ENCODE data around the gene RASGRF1.

- TF ChIP-seq POLR2A (IDR thresholded peaks at IDR 0.05; ENCODE audit: extremely low read depth, insufficient read length): no peak
- TF ChIP-seq, protein P1, sequence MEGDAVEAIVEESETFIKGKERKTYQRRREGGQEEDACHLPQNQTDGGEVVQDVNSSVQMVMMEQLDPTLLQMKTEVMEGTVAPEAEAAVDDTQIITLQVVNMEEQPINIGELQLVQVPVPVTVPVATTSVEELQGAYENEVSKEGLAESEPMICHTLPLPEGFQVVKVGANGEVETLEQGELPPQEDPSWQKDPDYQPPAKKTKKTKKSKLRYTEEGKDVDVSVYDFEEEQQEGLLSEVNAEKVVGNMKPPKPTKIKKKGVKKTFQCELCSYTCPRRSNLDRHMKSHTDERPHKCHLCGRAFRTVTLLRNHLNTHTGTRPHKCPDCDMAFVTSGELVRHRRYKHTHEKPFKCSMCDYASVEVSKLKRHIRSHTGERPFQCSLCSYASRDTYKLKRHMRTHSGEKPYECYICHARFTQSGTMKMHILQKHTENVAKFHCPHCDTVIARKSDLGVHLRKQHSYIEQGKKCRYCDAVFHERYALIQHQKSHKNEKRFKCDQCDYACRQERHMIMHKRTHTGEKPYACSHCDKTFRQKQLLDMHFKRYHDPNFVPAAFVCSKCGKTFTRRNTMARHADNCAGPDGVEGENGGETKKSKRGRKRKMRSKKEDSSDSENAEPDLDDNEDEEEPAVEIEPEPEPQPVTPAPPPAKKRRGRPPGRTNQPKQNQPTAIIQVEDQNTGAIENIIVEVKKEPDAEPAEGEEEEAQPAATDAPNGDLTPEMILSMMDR (IDR thresholded peaks at IDR 0.05; ENCODE audit: low read depth, low read length): no peak
Observed at GRCh38 chr15:78949461-78949860, 141.1 kb downstream of the RASGRF1 start.

Measured in NB4 (cell line).